Mucosa of descending colon (tissue), 3 donors: ENCODE data around the gene CACNA1D. TPM values are rescaled to one million over a fixed set of nuclear protein-coding genes. Genes with fewer than 3 reads are reported as not detected.

Experiments used
- ATAC-seq: fragments of 200-7000 bp; cut with Tn5 transposase; one replicate; pipeline ENCODE4 v1.9.1; 2020; ENCODE audit warnings: mild to moderate bottlenecking, moderate library complexity
- DNase-seq, 3 donors: peaks; one replicate each; pipeline ENCODE4 v3.0.0-alpha.2; 2020
- H3K36me3 ChIP-seq: fragments of 200-600 bp; one replicate; pipeline ENCODE4 v1.8.0; 2021; ENCODE audit warnings: low read depth, mild to moderate bottlenecking
- H3K4me1 ChIP-seq: fragments of 200-600 bp; one replicate; pipeline ENCODE4 v1.8.0; 2021; ENCODE audit warnings: low read depth, mild to moderate bottlenecking
- H3K4me3 ChIP-seq: fragments of 200-600 bp; one replicate; pipeline ENCODE4 v1.8.0; 2021; ENCODE audit warnings: mild to moderate bottlenecking
- H3K9me3 ChIP-seq: fragments of 200-600 bp; one replicate; pipeline ENCODE4 v1.8.0; 2021; ENCODE audit warnings: mild to moderate bottlenecking
- intact Hi-C, 2 donors: fragments of 100-400 bp; cut with DNase I in 1 of 2; cut with micrococcal nuclease in 1 of 2; formaldehyde crosslinking; loops; one replicate each; pipeline versions ENCODE4 v1.11.0 to v1.11.1; 2022; cut with DNase I, micrococcal nuclease
- total RNA-seq, 3 donors: library from RNA; stranded (reverse); fragmentation: NEBNext Ultra II Directional in 2 of 3; extraction: Animal tissue kit (Norgen Biotek cat#: 25700) in 2 of 3; gene quantifications; one replicate each; pipeline versions ENCODE4 v1.2.1 to v1.2.4, GENCODE V29; 2021 to 2023
- TF ChIP-seq, protein P1 (sequence below): fragments of 200-600 bp; IDR thresholded peaks from one replicate; pipeline ENCODE4 v1.8.0; 2022; ENCODE audit warnings: antibody characterized with exemption, mild to moderate bottlenecking
- donor health status: DM: no; HTN: no; CAD: no; lungs with moderate emphysema.
- donor health status: DM: no; HTN: no; CAD: no.
- donor health status: DM: no; HTN: yes; CAD: no.

CACNA1D gene
- total RNA-seq, 3 donors from 2014 or later: 13.8 to 38.1 (median 22.2) TPM

DNA sequence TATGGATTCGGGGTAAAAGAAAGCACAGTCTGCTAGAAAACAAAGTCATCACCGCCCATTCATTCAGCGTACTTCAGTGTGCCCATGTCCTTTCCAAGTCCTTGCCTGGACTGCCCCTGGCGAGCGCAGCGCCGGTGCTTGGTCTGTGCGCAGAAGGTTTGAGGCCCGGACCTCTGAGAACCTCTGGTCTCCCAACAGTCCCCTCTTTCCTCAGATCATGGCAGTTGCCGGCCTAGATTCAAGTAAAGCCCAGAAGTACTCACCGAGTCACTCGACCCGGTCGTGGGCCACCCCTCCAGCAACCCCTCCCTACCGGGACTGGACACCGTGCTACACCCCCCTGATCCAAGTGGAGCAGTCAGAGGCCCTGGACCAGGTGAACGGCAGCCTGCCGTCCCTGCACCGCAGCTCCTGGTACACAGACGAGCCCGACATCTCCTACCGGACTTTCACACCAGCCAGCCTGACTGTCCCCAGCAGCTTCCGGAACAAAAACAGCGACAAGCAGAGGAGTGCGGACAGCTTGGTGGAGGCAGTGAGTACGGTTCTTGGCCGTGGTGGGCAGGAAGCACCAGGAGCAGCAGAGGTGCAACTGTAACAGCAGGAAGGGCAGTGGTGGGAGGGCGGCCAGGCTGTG is 315.5 kb downstream of the CACNA1D start:
- DNase-seq: no peak
- TF ChIP-seq, protein P1, sequence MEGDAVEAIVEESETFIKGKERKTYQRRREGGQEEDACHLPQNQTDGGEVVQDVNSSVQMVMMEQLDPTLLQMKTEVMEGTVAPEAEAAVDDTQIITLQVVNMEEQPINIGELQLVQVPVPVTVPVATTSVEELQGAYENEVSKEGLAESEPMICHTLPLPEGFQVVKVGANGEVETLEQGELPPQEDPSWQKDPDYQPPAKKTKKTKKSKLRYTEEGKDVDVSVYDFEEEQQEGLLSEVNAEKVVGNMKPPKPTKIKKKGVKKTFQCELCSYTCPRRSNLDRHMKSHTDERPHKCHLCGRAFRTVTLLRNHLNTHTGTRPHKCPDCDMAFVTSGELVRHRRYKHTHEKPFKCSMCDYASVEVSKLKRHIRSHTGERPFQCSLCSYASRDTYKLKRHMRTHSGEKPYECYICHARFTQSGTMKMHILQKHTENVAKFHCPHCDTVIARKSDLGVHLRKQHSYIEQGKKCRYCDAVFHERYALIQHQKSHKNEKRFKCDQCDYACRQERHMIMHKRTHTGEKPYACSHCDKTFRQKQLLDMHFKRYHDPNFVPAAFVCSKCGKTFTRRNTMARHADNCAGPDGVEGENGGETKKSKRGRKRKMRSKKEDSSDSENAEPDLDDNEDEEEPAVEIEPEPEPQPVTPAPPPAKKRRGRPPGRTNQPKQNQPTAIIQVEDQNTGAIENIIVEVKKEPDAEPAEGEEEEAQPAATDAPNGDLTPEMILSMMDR: no peak
- no peak for ATAC-seq
- Histone ChIP-seq H3K4me3 (no peak overlapping the region), H3K4me1 (peaks cover 15% of the 10 kb centered on the region), H3K36me3 (no peaks in the 10 kb centered on the region), H3K9me3 (no peaks in the 10 kb centered on the region)
- intact Hi-C loops: no loop called here

GRCh38 chr3:53811143-53811927 is 316.9 kb downstream of the CACNA1D start:
- H3K9me3 ChIP-seq: no peaks in the 10 kb centered on the region
- intact Hi-C loops: no loop called here
- DNase-seq (no peak), ATAC-seq (peak; percentile 7)
- no peaks in the 10 kb centered on the region for H3K36me3 ChIP-seq
- TF ChIP-seq, protein P1: no peak
- H3K4me3 ChIP-seq: no peak overlapping the region
- H3K4me1 ChIP-seq: peaks cover 12% of the 10 kb centered on the region

- DNase-seq (no peak), ATAC-seq (no peak)
- no peak overlapping the region for H3K4me3 ChIP-seq
- H3K4me1 ChIP-seq: peaks cover 1% of the 10 kb centered on the region
- TF ChIP-seq, protein P1: no peak
- H3K36me3 ChIP-seq: no peaks in the 10 kb centered on the region
- no peaks in the 10 kb centered on the region for H3K9me3 ChIP-seq
- intact Hi-C loops: no loop called here
Observed at GRCh38 chr3:53812434-53812833, 318.0 kb downstream of the CACNA1D start.

GRCh38 chr3:53813229-53813628 is 318.8 kb downstream of the CACNA1D start:
- DNase-seq: no peak
- Histone ChIP-seq H3K4me3 (no peak overlapping the region), H3K9me3 (no peaks in the 10 kb centered on the region), H3K4me1 (no peaks in the 10 kb centered on the region), H3K36me3 (no peaks in the 10 kb centered on the region)
- intact Hi-C loops: no loop called here
- ATAC-seq: no peak
- TF ChIP-seq, protein P1: no peak

DNA sequence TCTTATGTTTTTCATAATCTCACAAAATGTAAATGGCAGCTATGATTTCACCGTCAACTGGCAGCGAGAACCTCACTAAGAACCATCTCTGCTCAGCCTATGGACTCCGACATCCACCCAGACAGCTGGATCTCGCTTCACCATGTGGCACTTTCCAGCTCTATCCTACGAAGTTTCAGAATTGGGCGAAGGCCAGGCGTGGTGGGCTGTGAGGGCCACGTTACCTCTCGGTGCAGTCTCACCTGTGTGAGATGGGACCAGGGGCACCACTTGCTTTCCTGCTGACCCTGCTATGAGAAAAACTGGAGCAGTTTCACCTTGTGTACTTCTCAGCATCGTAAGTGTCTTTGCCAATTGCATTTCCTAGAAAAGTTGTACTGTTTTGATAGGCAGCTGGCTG is 319.5 kb downstream of the CACNA1D start:
- no peaks in the 10 kb centered on the region for H3K4me1 ChIP-seq
- DNase-seq (no peak), ATAC-seq (no peak)
- H3K36me3 ChIP-seq: no peaks in the 10 kb centered on the region
- intact Hi-C loops: no loop called here
- TF ChIP-seq, protein P1: no peak
- H3K9me3 ChIP-seq: no peaks in the 10 kb centered on the region
- no peak overlapping the region for H3K4me3 ChIP-seq
